Dermis blood vessel endothelial cell (primary cell): ENCODE data around the gene ARTN. TPM values are rescaled to one million over a fixed set of nuclear protein-coding genes. Genes with fewer than 3 reads are reported as not detected.
A peak's percentile ranks its signal among the peaks of the same experiment; 100 is the strongest.

Experiments used
- DNase-seq: peaks from one replicate; pipeline ENCODE4 v3.0.0; 2010
- total RNA-seq: library from RNA; depleted of rRNA; stranded (reverse); fragments of >200 nt; gene quantifications from 2 replicates; pipeline ENCODE4 v1.2.3, GENCODE V29; 2014

ARTN gene
- total RNA-seq, 1 donor from 2014 or later, result not detected

DNA sequence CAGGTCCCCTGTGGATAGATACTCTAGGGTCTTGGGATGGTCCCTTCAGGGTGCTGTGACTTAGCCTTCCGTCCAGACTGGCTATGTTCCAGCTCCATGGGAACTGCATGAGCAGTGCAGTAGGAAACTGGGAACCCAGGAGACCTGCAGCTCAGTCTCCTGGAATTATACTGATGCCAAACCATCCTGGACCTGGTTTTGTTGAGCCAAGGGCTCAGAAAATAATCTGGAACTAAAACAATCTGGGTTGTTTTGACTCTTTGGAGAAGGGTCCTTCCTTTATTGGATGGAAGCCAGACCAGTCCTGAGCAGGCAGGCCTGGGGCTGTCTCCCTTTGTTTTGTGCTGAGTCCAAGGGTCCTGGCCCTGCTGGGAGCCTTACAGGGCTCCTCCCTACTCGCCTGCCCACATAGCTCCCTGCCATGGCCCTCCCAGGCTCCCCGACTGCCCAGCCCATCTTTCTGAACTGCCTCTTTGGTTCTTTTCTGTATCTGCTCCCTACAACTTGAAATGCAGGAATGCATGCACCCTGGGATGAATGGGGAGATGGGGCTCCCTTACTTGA is 14.4 kb downstream of the ARTN start:
- peak; percentile 19 for DNase-seq

- no peak for DNase-seq
Measured at GRCh38 chr1:43949678-43950077, 16.1 kb downstream of the ARTN start.

GRCh38 chr1:43951021-43951985 is 17.7 kb downstream of the ARTN start:
- no peak for DNase-seq

DNA sequence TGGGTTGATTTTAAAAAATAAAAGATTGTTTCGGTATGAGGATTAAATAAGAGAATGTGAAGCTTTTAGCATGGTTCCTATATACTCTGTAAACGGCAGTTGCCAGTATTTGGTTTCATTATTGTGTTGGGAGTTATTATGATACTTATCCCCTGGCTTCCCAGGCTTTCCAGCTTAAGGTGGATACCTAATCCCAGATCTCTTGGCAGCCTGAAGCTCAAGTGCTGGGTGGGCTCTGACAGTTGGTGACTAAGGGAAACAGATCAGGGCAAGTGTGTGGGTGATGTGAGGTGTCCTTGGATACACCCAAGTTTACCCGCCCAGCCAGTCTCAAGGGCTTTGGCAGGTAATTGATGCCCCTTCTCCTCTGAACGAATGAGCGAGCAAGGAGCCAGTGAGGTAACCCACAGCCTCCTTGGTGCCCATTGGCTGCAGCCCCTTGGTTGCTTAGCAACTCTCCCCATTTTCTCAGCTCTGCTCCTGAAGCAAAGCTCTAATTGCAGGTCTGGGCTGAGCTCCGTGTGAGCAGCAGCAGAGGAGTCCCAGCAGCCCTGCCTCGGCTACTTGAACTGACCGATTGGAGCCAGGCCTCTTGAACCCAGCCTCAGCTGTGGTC is 19.2 kb downstream of the ARTN start:
- no peak for DNase-seq

DNA sequence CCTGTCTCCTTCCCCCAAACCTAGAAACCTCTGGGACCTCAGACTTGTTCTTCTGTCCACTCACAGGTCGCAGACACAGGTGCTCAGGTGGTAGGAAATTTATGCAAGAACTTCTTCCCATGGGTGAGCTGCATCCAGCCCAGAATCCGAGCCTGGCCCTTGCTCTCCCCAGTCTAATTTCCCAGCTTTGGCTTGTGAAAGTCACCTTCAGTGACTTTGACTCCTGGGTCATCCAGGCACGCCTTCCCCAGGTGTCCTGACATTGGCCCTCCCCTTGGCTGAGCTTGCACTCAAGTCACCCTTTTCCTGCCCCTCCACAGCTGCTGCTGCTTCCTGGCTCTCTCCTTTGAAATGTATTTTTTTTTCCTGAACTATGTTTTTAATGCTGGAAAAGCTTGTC is 19.8 kb downstream of the ARTN start:
- no peak for DNase-seq

DNA sequence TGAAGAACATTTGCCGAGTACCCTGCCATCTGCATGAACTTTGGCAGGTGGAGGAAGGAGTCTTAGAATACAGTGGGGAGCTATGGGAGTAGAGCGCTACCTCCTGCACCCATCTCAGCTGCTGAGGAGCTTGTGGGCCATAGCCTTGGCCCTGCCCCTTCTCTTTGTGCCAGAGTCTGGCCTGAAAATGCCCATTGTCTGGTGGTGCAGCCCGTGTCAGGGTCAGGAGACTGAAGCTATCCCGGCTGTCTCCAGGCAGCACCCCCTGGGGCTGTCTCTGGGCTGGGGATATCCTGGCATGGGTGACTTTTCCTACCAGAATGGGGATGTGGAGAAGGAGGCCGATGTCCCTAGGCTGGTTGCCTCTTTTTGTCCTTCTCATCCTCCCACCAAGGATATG is 20.4 kb downstream of the ARTN start:
- no peak for DNase-seq

DNA sequence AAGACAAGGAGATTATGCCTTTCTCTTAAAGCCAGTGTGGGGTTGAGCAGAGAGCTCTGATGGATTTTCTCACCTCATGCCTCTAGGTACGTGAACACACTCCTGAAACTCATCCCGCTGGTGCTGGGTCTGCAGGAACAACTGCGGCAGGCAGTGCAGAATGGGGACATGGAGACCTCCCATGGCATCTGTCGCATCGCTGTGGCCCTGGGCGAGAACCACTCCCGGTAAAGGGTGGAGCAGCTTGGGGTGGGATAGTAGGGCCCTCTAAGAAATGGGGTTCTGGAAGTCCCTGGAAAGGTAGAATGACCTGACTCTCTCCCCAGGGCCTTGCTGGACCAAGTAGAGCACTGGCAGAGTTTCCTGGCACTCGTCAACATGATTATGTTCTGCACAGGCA is 22.6 kb downstream of the ARTN start:
- DNase-seq, result no peak

DNA sequence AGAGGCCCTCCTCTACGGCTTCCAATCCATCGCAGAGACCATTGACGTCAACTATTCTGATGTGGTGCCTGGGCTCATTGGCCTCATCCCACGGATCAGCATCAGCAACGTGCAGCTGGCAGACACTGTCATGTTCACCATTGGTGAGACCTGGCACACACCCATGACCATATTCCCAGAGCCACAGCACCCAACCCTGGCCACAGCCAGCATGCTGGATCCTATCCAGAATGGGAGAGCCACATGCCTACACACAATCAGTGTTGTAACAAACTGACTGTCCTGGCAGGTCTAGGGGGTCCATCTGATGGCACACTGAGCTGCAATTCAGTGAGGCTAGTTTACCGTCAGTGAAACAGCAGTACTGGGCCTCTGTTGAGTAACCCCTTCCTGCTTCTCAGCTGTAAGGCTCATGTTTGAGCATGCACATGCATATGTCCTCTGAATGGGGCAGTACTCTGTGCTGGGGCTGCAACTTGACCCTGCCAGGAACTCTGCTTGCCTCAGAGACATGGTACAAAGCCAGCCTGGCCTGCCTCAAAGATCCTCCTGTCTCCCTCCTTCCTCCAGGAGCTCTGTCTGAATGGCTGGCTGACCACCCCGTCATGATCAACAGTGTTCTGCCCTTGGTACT is 23.9 kb downstream of the ARTN start:
- no peak for DNase-seq

GRCh38 chr1:43958351-43959255 is 25.0 kb downstream of the ARTN start:
- DNase-seq, result no peak

- no peak for DNase-seq
Measured at GRCh38 chr1:43960798-43961197, 27.2 kb downstream of the ARTN start.

DNA sequence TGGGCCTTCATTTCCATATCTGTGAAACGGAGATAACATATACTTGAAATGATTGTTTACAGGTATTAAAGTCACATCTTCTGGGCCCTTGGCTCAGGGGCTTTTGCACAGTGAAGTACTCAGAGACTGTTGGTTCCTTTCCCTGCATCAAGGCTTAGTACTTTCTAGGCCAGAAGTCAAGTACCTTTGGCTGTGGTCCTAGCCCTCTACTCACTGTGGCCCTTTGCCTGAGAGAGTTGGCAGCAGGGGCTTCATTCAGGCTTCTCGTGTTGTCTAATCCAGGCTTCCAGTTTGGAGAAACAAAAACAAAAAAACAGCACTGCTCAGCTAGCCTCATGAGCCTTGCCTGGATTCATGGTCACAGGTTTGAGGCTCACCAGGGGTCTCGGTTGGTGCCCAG is 28.1 kb downstream of the ARTN start:
- DNase-seq, result no peak

DNA sequence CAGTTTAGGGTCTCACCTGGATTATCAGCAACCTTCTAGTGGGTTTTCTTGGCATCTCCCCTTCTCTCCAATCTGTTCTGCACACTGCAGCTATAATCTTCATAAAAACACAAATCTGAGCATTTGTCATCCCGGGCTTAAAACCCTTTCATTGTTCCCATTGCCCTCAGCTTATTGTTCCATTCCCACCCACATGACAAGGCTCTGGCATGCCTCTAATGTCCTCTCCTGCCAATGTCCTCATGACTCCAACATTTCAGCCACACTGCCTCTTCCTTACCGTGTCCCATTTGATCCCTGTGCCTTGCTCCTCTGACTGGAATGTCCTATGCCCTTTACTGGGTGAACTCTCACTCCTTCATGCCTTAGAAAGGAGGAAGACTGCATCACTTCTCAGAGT is 28.7 kb downstream of the ARTN start:
- DNase-seq, result no peak

DNA sequence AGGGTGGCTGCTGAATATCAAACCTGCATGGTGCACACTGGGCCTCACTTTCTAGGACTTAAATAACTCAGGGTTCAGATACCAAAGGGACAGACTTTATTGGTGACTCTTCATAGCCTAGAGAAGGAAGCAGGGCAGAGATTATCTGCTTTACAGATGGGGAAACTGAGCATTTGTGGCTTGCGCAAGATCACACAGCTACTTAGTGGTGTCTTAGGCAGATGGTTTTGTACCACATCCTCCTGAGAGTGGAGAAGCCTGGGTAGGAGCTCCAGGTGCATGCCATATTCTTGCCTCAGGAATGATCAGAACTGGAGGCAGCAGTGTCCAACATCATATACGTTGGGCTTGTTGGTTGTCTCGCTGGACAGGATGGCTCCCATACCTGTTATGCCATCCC is 29.4 kb downstream of the ARTN start:
- DNase-seq, result no peak

DNA sequence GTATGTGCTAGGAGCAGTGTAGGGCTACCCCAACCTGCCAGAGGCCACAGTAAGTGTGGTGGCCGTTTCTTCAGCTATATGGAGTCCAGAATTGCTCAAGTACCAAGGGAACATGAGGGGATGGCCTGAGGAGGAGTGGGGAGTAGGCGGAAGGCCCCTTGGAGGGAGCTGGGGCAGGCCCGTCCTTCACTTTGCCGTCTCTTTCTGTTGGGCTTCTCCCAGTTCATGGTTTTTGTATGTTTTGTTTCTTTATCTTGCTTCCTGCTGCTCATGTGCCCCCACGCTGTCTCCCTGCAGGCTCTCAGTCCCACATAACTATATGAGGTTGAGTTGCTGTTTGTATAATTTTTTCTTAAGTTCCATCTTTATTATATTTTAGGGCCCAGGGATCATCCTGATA is 30.3 kb downstream of the ARTN start:
- no peak for DNase-seq

DNA sequence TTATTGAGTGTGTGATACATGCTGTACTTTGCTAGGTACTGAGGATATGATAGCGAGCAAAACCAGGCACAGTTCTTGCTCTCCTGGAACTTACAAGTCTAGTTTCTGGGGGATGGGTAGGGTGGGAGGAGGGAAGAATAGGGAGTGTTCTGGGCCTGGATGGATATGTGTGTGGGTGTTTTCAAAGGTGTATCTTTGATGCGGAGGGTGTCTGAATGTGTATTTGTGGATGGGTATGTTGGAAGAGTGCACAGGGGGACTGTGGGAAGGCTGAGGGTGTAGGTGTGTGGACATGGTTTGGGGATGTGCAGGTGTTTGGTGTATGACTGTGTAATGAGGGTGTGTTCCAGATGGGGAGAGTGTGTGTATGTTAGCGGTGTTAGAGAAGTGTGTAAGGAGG is 31.7 kb downstream of the ARTN start:
- DNase-seq, result no peak

GRCh38 chr1:43968348-43968948 is 34.8 kb downstream of the ARTN start:
- peak; percentile 61 for DNase-seq

GRCh38 chr1:43969416-43969745 is 35.8 kb downstream of the ARTN start:
- no peak for DNase-seq

DNA sequence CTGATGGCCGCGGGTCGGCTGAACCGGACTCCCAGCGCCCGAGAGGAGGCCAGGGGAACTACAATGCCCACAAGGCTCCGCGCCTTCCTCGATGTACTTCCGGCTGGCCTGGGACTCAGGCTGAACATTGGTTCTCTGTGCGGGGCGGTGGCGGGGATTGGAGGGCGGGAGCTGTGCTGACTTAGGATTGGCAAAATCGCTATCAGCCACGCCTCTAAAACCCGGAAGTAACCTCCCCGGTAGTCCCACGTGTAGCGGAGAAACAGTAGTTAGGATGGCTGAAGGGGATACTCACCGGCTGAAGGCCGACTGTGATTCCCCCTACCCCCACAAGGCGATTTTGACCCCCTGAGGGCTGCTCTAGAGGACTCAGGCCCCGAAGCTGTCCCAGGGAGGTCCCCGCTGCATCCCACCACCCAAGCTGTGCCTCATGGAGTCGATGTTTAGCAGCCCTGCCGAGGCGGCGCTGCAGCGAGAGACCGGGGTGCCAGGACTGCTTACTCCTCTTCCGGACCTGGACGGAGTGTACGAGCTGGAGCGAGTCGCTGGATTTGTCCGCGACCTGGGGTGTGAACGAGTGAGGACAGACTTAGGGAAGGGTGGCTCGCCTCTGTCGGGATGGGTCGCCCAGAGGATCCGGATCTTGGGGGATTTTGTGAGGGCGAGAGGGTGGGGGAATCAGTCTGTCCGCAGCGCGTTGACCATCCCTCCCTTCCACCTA is 36.3 kb downstream of the ARTN start, which contains the start of gene DPH2:
DPH2 (plus strand) TSS at position 265 of the 721 bp plus-strand sequence; CDS start at position 431, 166 bp downstream.
- DNase-seq, result peak; percentile 98

DNA sequence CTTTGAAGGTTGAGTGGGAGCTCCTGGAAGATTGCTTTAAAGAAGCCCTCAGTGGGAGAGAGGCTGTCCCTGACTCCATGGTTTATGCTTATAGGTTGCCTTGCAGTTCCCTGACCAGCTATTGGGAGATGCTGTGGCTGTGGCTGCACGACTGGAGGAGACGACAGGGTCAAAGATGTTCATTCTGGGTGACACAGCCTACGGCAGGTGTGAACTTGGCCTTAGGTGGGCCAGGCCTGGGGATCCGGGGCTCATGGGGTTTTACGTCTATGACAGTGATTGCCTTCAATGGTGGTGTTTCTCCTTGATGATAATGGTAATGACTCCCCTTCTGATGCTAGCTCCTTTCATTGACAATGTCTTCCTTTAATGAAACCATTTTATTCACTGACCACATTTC is 36.9 kb downstream of the ARTN start:
- no peak for DNase-seq

DNA sequence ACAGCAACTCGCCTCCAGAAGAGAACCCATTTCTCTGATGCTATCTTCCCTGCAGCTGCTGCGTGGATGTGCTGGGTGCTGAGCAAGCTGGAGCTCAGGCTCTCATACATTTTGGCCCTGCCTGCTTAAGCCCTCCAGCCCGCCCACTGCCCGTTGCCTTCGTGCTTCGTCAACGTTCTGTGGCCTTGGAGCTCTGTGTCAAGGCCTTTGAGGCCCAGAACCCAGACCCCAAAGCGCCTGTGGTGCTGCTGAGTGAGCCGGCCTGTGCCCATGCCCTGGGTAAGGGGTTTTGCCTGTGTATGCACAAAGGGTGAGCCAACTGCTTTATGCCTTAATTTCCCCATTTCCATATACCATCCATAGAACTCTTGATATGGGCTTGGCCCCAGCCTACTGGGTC is 37.3 kb downstream of the ARTN start:
- DNase-seq, result no peak

DNA sequence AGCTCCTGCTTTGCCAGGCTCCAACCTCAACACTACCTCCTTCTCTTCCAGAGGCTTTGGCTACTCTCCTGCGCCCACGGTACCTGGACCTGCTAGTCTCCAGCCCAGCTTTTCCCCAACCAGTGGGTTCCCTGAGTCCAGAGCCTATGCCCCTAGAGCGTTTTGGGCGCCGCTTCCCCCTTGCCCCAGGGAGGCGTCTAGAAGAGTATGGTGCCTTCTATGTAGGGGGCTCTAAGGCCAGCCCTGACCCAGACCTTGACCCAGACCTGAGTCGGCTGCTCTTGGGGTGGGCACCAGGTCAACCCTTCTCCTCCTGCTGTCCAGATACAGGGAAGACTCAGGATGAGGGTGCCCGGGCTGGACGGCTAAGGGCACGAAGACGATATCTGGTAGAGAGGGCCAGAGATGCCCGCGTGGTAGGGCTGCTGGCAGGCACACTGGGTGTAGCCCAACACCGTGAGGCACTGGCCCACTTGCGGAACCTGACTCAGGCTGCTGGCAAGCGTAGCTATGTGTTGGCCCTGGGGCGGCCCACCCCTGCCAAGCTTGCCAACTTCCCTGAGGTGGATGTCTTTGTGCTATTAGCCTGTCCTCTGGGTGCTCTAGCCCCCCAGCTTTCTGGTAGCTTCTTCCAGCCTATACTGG is 37.9 kb downstream of the ARTN start:
- no peak for DNase-seq
